HepG2 (cell line): ENCODE measurements around the gene GRAMD1B.

ENCODE experiments used
- CHD2 ChIP-seq: IDR thresholded peaks from 2 replicates; pipeline ENCODE4 v1.6.1; 2011; ENCODE audit warnings: low read depth, low read length, improper control_type of control experiment
- HDAC2 ChIP-seq: sonication (generic); formaldehyde crosslinking; IDR thresholded peaks from 2 replicates; pipeline ENCODE4 v1.4.0; 2020; ENCODE audit warnings: missing genetic modification reagents
- JUNB ChIP-seq: sonication (generic); formaldehyde crosslinking; IDR thresholded peaks from 2 replicates; pipeline ENCODE4 v1.8.0; 2022; ENCODE audit warnings: missing genetic modification reagents, mild to moderate bottlenecking, borderline replicate concordance
- NFATC3 ChIP-seq: sonication (generic); formaldehyde crosslinking; IDR thresholded peaks from 2 replicates; pipeline ENCODE4 v1.5.1; 2020; ENCODE audit warnings: mild to moderate bottlenecking, missing genetic modification reagents
- POLR2A ChIP-seq, 2 experiments: IDR thresholded peaks; 2 replicates each; pipeline ENCODE4 v1.6.1; 2011; ENCODE audit warnings: low read depth in 2 of 2, low read length in 2 of 2, mild to moderate bottlenecking in 1 of 2, moderate library complexity in 1 of 2; ENCODE audit not compliant: insufficient read depth in 1 of 2
- TEAD3 ChIP-seq: optimal IDR thresholded peaks from 2 replicates; pipeline ENCODE3; 2016; ENCODE audit warnings: borderline replicate concordance
- ZBTB21 ChIP-seq: sonication (generic); formaldehyde crosslinking; IDR thresholded peaks from 2 replicates; pipeline ENCODE4 v1.4.0; 2020; ENCODE audit warnings: missing genetic modification reagents
- ZNF430 ChIP-seq: sonication (generic); formaldehyde crosslinking; IDR thresholded peaks from 2 replicates; pipeline ENCODE4 v1.9.0; 2021; ENCODE audit warnings: mild to moderate bottlenecking, missing genetic modification reagents
- TF ChIP-seq, protein P1 (sequence below): fragments of 450-650 bp; IDR thresholded peaks from 2 replicates; pipeline ENCODE4 v1.6.1; 2017
- TF ChIP-seq, protein P2 (sequence below): sonication (generic); formaldehyde crosslinking; IDR thresholded peaks from 2 replicates; pipeline ENCODE4 v1.8.1; 2023; ENCODE audit warnings: missing genetic modification reagents, inconsistent platforms, borderline replicate concordance
- TF ChIP-seq, protein P3 (sequence below): sonication (generic); formaldehyde crosslinking; IDR thresholded peaks from 2 replicates; pipeline ENCODE4 v1.4.0; 2020; ENCODE audit warnings: missing genetic modification reagents, borderline replicate concordance
- TF ChIP-seq, protein P4 (sequence below), 2 experiments: fragments of 450-650 bp in 1 of 2; sonication (generic) in 1 of 2; formaldehyde crosslinking; IDR thresholded peaks; 2 replicates each; pipeline versions ENCODE4 v1.5.0 to v1.8.0; 2020 to 2022; ENCODE audit warnings: mild to moderate bottlenecking in 1 of 2, missing genetic modification reagents in 1 of 2

DNA sequence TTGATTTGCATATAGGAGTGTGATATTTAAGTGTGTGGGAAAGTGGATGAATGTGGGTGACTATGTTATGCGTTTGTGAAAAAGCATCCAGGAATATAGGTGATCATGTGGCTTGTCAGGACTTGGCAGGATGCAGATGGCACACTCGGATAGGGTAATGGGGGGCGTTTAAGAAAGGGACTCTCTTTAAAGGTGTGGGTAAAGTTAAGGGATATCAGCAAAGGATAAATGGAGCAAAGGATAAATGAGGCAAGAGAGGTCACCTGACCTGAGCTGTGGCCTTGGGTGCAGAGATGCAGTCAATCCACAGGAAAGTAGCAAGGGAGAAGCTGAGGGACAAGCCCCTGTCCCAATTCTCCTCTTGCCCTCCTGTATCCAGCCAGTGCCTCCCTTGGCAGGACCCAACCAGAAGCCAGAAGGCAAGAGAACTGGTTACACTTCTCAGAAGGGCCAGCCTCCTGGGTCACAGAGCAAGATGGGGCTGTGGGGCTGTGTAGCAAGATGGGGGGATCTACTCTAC, 47.5 kb upstream of the GRAMD1B start:
- TF ChIP-seq ZNF430 (CRISPR knock-in tag) (no peak), CHD2 (no peak), JUNB (CRISPR knock-in tag) (no peak), NFATC3 (CRISPR knock-in tag) (no peak), HDAC2 (CRISPR knock-in tag) (no peak), ZBTB21 (CRISPR knock-in tag) (no peak), POLR2A (IDR thresholded peaks at IDR 0.05; ENCODE audit: insufficient read depth in 1 of 2, low read depth in 2 of 2, low read length in 2 of 2) (no peak), TEAD3 (CRISPR knock-in tag) (no peak)
- TF ChIP-seq, protein P1, sequence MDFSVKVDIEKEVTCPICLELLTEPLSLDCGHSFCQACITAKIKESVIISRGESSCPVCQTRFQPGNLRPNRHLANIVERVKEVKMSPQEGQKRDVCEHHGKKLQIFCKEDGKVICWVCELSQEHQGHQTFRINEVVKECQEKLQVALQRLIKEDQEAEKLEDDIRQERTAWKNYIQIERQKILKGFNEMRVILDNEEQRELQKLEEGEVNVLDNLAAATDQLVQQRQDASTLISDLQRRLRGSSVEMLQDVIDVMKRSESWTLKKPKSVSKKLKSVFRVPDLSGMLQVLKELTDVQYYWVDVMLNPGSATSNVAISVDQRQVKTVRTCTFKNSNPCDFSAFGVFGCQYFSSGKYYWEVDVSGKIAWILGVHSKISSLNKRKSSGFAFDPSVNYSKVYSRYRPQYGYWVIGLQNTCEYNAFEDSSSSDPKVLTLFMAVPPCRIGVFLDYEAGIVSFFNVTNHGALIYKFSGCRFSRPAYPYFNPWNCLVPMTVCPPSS, result no peak
- TF ChIP-seq, protein P2, sequence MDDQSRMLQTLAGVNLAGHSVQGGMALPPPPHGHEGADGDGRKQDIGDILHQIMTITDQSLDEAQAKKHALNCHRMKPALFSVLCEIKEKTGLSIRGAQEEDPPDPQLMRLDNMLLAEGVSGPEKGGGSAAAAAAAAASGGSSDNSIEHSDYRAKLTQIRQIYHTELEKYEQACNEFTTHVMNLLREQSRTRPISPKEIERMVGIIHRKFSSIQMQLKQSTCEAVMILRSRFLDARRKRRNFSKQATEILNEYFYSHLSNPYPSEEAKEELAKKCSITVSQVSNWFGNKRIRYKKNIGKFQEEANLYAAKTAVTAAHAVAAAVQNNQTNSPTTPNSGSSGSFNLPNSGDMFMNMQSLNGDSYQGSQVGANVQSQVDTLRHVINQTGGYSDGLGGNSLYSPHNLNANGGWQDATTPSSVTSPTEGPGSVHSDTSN (CRISPR knock-in tag), result no peak
- TF ChIP-seq, protein P3, sequence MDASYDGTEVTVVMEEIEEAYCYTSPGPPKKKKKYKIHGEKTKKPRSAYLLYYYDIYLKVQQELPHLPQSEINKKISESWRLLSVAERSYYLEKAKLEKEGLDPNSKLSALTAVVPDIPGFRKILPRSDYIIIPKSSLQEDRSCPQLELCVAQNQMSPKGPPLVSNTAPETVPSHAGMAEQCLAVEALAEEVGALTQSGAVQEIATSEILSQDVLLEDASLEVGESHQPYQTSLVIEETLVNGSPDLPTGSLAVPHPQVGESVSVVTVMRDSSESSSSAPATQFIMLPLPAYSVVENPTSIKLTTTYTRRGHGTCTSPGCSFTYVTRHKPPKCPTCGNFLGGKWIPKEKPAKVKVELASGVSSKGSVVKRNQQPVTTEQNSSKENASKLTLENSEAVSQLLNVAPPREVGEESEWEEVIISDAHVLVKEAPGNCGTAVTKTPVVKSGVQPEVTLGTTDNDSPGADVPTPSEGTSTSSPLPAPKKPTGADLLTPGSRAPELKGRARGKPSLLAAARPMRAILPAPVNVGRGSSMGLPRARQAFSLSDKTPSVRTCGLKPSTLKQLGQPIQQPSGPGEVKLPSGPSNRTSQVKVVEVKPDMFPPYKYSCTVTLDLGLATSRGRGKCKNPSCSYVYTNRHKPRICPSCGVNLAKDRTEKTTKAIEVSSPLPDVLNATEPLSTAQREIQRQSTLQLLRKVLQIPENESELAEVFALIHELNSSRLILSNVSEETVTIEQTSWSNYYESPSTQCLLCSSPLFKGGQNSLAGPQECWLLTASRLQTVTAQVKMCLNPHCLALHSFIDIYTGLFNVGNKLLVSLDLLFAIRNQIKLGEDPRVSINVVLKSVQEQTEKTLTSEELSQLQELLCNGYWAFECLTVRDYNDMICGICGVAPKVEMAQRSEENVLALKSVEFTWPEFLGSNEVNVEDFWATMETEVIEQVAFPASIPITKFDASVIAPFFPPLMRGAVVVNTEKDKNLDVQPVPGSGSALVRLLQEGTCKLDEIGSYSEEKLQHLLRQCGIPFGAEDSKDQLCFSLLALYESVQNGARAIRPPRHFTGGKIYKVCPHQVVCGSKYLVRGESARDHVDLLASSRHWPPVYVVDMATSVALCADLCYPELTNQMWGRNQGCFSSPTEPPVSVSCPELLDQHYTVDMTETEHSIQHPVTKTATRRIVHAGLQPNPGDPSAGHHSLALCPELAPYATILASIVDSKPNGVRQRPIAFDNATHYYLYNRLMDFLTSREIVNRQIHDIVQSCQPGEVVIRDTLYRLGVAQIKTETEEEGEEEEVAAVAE (CRISPR knock-in tag), result no peak
- TF ChIP-seq, protein P4, sequence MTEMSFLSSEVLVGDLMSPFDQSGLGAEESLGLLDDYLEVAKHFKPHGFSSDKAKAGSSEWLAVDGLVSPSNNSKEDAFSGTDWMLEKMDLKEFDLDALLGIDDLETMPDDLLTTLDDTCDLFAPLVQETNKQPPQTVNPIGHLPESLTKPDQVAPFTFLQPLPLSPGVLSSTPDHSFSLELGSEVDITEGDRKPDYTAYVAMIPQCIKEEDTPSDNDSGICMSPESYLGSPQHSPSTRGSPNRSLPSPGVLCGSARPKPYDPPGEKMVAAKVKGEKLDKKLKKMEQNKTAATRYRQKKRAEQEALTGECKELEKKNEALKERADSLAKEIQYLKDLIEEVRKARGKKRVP (CRISPR knock-in tag; IDR thresholded peaks at IDR 0.05), result no peak
